Osteocyte (in vitro differentiated cells): ENCODE measurements around the gene DPYD. TPM values are rescaled to one million over a fixed set of nuclear protein-coding genes. Genes with fewer than 3 reads are reported as not detected.

Source experiments
- DNase-seq: peaks from one replicate; pipeline ENCODE4 v3.0.0; 2021; ENCODE audit warnings: mixed read lengths; ENCODE audit not compliant: unreplicated experiment; ENCODE audit errors: extremely low spot score
- H3K27ac Mint-ChIP-seq: one replicate; pipeline ENCODE4 v1.8.0; 2021; ENCODE audit warnings: mild to moderate bottlenecking, mixed read lengths; ENCODE audit not compliant: unreplicated experiment
- H3K27me3 Mint-ChIP-seq: one replicate; pipeline ENCODE4 v1.8.0; 2021; ENCODE audit warnings: mixed read lengths; ENCODE audit not compliant: unreplicated experiment
- H3K36me3 Mint-ChIP-seq: one replicate; pipeline ENCODE4 v1.8.0; 2021; ENCODE audit warnings: mixed read lengths; ENCODE audit not compliant: unreplicated experiment
- H3K4me1 Mint-ChIP-seq: one replicate; pipeline ENCODE4 v1.8.0; 2021; ENCODE audit warnings: mixed read lengths; ENCODE audit not compliant: unreplicated experiment
- H3K4me3 Mint-ChIP-seq: one replicate; pipeline ENCODE4 v1.8.0; 2021; ENCODE audit warnings: mild to moderate bottlenecking, moderate library complexity, mixed read lengths; ENCODE audit not compliant: unreplicated experiment
- H3K9me3 Mint-ChIP-seq: one replicate; pipeline ENCODE4 v1.8.0; 2021; ENCODE audit warnings: mixed read lengths; ENCODE audit not compliant: unreplicated experiment
- total RNA-seq: library from RNA; stranded (reverse); gene quantifications from 2 replicates; pipeline ENCODE4 v1.2.1, GENCODE V29; 2021
- TF ChIP-seq, protein P1 (sequence below): fragments of 200-600 bp; sonication (generic); IDR thresholded peaks from 2 replicates; pipeline ENCODE4 v1.5.0; 2021; ENCODE audit warnings: antibody characterized with exemption, mild to moderate bottlenecking, moderate library complexity

Gene DPYD
- total RNA-seq, 1 donor from 2014 or later: 44.0 TPM

DNA sequence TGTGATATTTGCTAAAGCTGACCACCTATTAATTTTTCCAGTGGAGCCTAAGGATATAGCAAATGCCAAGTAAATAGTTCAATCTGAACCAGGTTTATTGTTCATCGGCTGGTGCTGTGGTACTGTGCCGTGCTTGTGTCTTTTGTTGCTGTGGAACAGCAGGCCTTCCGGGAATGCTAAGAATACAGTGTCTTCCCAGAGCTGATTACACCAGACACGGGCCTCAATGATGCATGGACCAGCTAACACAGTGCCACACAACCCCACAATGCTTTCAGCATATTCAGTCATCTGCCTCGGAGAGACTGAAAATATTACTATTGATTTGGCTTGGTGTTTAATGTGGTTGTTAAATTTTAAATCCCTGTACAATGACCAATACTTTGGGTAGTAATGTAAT, 783.8 kb downstream of the DPYD start:
- no peaks in the 10 kb centered on the region for H3K27me3 Mint-ChIP-seq
- TF ChIP-seq, protein P1, sequence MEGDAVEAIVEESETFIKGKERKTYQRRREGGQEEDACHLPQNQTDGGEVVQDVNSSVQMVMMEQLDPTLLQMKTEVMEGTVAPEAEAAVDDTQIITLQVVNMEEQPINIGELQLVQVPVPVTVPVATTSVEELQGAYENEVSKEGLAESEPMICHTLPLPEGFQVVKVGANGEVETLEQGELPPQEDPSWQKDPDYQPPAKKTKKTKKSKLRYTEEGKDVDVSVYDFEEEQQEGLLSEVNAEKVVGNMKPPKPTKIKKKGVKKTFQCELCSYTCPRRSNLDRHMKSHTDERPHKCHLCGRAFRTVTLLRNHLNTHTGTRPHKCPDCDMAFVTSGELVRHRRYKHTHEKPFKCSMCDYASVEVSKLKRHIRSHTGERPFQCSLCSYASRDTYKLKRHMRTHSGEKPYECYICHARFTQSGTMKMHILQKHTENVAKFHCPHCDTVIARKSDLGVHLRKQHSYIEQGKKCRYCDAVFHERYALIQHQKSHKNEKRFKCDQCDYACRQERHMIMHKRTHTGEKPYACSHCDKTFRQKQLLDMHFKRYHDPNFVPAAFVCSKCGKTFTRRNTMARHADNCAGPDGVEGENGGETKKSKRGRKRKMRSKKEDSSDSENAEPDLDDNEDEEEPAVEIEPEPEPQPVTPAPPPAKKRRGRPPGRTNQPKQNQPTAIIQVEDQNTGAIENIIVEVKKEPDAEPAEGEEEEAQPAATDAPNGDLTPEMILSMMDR: no peak
- H3K27ac Mint-ChIP-seq: no peak overlapping the region
- H3K4me3 Mint-ChIP-seq: no peak overlapping the region
- no peaks in the 10 kb centered on the region for H3K9me3 Mint-ChIP-seq
- peaks cover 4% of the 10 kb centered on the region for H3K36me3 Mint-ChIP-seq
- H3K4me1 Mint-ChIP-seq: peaks cover 39% of the 10 kb centered on the region
- DNase-seq: no peak

DNA sequence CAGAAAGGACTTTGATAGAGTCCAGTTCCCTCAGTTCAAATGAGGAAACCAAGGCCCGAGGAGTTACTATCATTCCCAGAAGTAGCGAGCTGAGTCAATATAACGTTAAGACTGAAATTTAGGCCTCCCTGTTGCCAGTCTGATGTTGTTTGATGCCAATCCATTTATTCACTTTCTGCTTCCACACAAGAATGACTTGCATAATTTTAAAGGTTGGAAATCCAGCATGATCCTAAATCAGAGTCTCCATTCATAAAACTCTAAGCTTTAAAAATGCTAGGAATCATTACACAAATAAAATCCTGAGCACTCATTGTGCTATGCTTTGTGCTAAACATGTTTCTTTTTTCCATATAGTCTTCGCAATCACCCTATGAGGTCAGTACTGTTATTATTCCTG, 784.9 kb downstream of the DPYD start:
- Mint-ChIP-seq H3K27ac (no peak overlapping the region), H3K4me3 (no peak overlapping the region), H3K36me3 (peaks cover 4% of the 10 kb centered on the region), H3K9me3 (no peaks in the 10 kb centered on the region), H3K27me3 (no peaks in the 10 kb centered on the region), H3K4me1 (peaks cover 29% of the 10 kb centered on the region)
- TF ChIP-seq, protein P1: no peak
- DNase-seq: no peak

DNA sequence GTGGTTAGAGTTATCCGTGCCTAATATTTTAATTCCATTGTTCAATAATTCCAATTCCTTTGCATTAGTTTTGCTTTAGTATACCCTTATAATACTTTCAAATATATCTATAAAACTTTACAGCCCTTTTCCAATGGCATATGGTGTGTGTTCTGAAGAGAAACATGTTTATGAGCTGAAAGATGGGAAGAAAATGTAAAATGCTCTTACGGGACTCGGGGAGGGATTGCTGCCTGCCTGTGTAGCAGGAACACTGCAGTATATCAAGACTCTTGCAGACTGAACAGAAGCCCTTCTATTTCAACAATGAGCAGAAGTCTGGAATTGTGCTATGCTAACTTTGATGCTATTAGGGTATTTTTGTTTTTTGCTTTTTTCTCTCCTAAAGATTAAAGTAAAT, 792.4 kb downstream of the DPYD start:
- Mint-ChIP-seq H3K27me3 (no peaks in the 10 kb centered on the region), H3K4me1 (peaks cover 5% of the 10 kb centered on the region), H3K4me3 (no peak overlapping the region), H3K36me3 (peaks cover 2% of the 10 kb centered on the region), H3K27ac (no peak overlapping the region), H3K9me3 (no peaks in the 10 kb centered on the region)
- DNase-seq: no peak
- TF ChIP-seq, protein P1: no peak

DNA sequence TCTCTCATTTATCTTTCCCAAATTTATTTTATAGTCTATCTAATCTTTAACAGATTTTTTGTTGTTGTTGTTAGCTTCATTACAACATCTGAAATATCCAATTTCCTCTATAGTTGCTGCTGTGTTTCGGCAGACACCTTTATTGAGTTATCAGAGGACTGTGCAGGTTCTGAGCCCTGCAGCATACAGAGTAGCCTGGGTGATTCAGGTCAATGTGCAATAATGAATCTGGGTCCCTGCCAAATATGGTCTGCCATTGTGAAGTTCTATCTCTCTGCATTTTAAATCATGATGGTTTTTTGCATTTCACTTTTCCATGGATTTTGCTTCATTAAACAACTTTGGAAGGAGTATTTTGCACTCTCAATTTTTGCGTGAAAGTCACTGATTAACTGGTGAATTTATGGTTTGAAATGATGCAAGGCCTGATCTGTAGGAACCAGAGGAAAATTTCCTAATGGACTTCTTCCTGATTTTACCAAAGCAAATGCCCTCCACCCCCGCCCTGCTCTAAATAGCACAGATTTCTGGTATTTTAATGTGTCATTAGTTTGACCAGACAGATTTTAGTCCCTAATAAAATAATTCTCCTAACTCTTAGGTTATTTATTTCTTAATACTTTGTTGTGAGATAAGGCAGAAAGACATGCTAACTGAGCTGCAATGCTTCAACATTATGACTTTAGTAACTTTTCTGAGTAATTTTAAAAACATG, 797.0 kb downstream of the DPYD start:
- Mint-ChIP-seq H3K27me3 (no peaks in the 10 kb centered on the region), H3K4me1 (peaks cover 5% of the 10 kb centered on the region), H3K27ac (no peak overlapping the region), H3K4me3 (no peak overlapping the region), H3K9me3 (peaks cover 4% of the 10 kb centered on the region), H3K36me3 (peaks cover 2% of the 10 kb centered on the region)
- no peak for DNase-seq
- TF ChIP-seq, protein P1: no peak

DNA sequence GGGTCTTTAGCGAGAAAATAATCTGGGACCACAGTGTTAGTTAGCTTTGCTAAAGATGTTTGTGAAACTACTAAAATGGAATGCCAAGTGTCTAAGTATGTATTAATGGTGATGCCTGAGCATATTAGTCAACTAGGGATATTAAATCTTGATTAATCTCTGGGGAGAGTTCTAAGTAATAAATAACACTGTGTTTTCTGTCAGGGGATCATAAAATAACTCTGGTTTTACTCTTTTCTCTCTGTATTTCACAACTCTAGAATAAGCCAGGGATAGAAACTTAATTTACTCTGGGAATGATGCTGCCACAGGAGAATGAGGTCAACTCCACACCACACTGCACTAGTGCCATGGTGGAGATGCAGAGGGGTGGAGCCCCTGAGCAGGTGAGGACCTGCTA, 800.0 kb downstream of the DPYD start:
- no peak overlapping the region for H3K27ac Mint-ChIP-seq
- no peaks in the 10 kb centered on the region for H3K27me3 Mint-ChIP-seq
- TF ChIP-seq, protein P1: no peak
- H3K4me1 Mint-ChIP-seq: peaks cover 5% of the 10 kb centered on the region
- DNase-seq: no peak
- H3K4me3 Mint-ChIP-seq: no peak overlapping the region
- peaks cover 4% of the 10 kb centered on the region for H3K9me3 Mint-ChIP-seq
- H3K36me3 Mint-ChIP-seq: peaks cover 7% of the 10 kb centered on the region
